NCI-H1092 treated with DMSO at 0.1 percent for 48 hours (cell line): Measurements from ENCODE around the gene BTK.

ENCODE experiments used
- DNase-seq: peaks from one replicate; lab custom pipeline; 2025; lab: John Stamatoyannopoulos, UW

The BTK gene

DNA sequence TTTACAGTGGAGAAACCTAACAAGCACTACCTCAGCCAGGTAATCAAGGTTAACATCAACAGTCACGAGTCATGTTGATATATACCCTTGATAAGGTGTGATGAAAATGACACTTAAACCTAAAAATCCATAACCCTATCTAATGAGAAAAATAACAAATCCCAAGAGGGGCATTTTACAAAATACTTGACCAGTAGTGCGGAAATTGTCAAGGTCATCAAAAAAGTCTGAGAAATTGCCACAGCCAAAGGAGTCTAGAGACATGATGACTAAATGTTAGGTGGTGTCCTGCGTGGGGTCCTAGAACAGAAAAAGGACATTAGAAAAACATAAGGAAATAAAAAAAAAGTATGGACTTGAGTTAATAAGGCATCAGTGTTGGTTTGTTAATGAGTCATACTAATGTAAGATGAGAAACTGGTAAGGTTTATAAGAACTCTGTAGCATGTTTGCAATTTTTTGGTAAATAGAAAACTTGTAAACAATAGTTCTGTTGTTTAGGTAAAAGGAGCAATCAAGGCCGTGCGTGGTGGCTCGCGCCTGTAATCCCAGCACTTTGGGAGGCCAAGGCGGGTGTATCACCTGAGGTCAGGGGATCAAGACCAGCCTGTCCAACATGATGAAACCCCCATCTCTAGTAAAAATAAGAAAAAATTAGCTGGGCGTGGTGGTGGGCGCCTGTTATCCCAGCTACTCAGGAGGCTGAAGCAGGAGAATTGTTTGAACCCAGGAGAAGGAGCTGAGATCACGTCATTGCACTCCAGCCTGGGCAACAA, 7.7 kb upstream of the BTK start:
- no peak for DNase-seq

- no peak for DNase-seq
These were observed 5.8 kb upstream of the BTK start for GRCh38 chrX:101391831-101392230.

- DNase-seq, result peak; percentile 97
These were observed 4.9 kb upstream of the BTK start, which contains the start of gene RPL36A for GRCh38 chrX:101390664-101391525. RPL36A (plus strand) TSS chrX:101391011; CDS start chrX:101391044, 33 bp downstream.

- DNase-seq, result no peak
These were observed 2.6 kb upstream of the BTK start for GRCh38 chrX:101388604-101389003.

GRCh38 chrX:101386542-101386885, 523 bp upstream of the BTK start:
- DNase-seq, result no peak

DNA sequence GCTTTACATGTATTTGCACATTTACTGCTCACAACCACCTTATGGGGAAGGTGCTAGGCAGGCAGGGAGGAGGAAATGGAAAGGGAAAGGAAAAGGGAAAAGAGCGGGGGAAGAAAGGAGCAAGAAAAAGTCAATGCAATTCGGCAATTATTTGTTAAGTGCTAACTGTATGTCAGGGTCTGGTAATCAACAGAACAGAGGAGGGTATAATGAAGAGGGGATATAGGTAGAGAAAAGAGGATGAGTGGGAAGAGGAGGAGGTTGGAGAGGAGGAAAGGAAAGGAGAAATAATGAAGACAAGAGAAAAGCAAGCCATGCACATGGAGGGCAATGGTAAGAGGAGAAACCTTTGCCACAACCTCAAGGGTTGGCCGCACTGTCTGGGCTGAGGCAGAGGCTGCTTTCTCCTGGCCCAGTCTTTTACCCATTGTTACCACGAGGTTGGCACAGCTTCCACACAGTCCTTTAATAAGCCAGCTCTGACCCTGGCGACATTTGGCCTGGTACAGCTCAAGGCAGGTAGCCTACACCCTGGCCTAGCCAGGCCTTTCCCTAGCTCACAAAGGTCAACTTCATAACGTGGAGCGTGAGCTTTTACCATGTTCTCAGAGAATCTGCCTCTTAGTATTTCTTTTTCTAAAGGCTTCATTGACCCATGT, 836 bp downstream of the BTK start:
- no peak for DNase-seq

GRCh38 chrX:101383679-101384205, 2.2 kb downstream of the BTK start:
- no peak for DNase-seq

DNA sequence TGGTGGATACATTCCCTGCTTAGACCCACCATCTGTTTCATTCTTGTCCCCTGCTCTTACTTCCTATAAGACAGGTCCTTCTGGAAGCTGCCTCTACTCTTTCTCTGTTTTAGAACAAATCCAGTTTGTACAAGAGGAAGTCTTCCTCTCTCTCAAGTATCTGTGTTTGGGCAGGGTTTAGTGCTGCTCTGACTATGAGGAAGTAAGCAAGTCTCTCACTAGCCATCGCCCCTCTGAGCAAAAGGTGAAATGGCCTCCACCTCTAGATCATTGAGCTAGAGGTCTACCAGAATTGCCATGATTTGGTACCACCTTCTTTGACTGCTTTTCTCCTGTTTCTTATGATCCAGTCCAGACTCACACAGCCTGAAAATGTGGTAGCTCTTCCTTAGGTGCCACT, 8.4 kb downstream of the BTK start:
- DNase-seq, result no peak

DNA sequence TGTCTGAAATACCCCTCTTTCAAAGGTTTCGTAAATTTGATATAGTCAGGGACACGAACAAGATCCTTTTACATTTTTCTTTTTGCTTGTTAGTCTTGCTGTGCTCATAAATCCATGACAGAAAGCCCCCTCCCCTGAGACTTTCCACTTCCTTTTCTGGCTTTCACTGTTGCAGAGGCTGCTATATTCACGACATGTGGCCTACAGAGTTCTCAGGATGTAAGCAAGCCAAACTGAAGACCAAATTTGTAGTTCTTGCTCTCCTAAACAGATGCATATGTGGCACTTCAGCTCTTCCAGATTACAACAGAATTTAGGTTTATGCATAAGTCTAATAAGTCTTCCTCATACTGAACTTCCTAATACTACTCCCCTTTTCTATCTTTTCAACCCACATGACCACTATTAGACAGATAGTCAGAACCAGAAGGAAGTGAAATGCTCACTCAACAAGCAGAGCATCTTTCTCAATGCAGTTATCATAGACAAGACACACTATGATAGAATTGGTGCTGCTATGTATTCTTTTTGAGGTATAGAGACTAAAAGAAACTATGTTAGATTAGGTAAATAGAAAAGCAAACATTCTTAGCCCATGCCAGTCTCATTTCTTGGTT, 15.0 kb downstream of the BTK start:
- DNase-seq, result no peak

- DNase-seq, result no peak
These were observed 16.3 kb downstream of the BTK start for GRCh38 chrX:101369687-101370086.

DNA sequence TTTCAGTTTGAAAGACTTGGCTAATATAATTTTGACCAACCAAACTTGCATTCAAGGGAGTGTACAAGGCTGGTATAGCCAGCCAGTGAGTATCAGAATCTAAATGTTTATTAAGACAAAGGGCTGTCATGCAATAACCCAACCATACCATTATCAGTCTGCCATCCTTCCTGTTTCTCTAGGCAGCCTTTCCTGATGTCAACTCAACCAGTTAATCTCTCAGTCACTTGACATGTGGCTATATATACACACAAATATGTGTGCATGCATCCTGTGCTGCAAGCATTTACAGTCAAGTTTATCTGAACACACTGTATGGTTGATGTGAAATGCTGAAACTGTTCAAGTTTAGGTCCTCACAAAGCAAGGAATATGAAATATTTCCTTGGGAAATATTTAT, 17.2 kb downstream of the BTK start:
- DNase-seq, result no peak

DNA sequence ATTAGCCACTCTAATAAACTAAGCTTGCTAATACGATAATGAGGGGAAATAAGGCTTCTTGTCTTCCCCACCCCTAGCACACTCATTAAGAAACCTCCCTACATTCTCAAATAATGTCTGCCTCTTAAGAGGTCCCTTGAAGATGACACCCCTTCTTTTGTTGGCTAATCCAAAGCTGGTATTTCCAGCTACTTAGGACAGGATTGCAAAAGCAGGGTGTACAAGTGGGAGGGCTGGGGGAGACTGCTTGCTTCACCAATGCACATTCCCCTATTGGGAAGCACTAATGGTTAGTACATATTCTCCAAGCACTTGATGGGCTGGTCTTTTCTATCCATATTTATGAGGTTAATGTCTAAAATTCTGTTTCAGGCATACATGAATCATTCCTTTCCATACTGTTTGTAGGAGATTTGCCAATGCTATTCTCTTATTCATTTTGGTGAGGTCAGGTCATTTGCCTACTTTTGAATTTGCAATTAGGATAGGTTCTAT, 20.6 kb downstream of the BTK start:
- no peak for DNase-seq

- no peak for DNase-seq
These were observed 23.2 kb downstream of the BTK start for GRCh38 chrX:101362757-101363156.

GRCh38 chrX:101362116-101362515, 23.9 kb downstream of the BTK start:
- no peak for DNase-seq

GRCh38 chrX:101360390-101360789, 25.6 kb downstream of the BTK start:
- no peak for DNase-seq

DNA sequence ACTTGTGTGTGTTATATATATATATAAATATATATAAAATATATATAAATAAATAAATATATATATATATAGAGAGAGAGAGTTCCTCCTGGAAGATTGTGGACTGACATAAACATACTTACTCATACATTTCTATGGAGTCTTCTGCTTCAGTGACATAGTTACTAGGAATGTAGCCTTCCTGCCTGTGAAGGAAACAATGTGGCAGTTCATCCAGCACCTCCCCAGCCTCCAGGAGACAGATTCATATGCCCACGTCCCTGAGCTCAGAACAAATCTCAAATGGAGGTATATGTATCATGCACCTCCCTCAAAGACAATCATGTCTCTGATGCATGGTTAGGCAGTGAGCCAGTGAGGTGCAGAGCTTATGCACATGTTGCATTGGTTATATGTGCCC, 26.0 kb downstream of the BTK start:
- DNase-seq, result no peak

DNA sequence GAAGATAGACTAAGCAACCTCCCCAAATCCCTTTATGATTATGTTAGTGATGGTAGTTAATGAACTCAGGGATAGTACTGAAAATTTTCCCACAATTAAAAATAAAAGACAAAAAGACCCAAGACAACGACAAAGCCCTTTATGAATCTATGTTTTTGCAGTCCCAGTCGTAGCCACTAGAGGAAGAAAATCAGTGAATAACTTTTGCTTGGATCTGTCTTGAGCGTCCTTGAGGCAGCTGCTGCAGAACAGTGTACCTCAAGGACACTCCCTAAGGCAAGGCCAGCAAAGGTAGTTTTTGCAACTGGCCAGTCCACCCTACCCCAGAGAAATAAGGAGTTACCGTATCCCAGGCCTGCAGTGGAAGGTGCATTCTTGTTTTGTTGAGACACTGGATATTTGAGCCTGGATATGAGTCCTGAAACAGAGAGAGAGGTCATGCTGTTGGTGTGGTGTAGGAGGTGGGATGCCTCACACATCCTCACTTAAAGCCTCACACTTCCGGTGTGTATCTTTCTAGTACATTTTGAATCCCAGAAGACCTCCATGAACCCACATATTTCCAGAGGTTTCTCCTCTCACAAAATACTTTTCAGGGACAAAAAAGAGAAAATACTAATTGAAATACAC, 28.7 kb downstream of the BTK start:
- DNase-seq, result no peak

DNA sequence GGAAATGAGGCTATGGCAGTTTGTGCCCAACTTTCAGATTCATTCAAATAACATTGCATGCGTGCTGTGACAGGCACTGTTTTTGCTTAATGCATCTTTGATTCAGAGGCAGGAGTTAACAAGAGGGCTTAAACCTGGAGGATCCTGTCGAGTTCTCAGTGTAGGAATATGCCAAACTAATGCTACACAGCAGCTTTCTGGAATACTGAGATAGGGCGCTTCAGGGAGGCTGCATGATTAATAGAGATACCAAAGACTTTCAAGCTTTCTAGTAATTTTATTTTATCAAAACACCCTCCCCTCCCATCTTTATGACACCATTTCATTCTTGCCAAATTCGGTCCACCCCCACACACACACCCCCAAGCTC, 36.8 kb downstream of the BTK start:
- no peak for DNase-seq

DNA sequence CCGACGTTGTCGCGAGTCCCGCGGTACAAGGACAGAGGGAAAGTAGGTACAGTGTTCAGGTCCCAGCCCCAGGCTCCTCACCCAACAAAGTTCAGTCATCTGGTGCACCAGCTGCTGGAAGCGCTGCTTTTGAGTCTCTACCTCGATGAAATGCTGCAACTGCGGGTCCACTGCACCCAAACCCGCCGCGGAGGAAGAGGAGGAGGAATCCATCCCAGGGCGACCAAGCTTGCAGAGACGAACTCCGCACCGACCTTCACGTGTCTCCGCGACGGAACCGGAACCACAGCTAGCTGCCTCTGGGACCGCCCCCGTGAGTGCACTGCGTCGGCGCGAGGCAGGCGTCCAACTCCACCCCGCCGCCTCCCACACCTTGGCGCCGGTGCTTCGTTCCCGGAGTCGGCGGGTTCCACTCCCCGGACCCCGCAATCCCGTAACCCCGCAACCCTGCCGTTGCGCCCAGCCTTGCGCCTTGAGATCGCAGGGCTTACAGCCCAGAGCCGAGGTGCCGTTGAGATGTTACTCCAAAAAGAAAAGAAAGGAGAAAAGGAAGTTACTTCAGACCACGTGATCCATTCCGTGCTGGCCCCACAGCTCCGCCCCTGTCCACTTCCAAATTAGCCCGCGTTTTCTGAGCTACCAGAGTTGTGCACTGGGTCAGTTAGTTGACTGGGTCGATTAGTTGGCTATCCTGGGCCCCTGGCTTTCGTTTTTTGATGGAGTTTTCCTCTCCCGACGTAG, 37.4 kb downstream of the BTK start, which contains the start of gene TIMM8A:
Gene TIMM8A, minus strand, starts transcription at position 291 of the 741 bp plus-strand sequence. Its CDS starts 78 bp downstream, at position 213.
- peak; percentile 88 for DNase-seq

- no peak for DNase-seq
These were observed 38.0 kb downstream of the BTK start for GRCh38 chrX:101347859-101348451.
